RPMI8226 (cell line): ENCODE data around the gene MSL3B.
"Not testable (repeated sequence)": the region's sequence is repeated elsewhere in the genome, so short reads cannot be mapped to it uniquely, and the experiment has no call there.

Experiments used
- DNase-seq: peaks from one replicate; pipeline ENCODE4 v3.0.0-alpha.2; 2015

MSL3B gene

GRCh38 chr2:233867993-233868532 is at the start of gene MSL3B:
Gene MSL3B (minus strand): TSS chr2:233868386.
- DNase-seq: peak; percentile 61

GRCh38 chr2:233917116-233917515 is 48.9 kb upstream of the MSL3B start, which contains the start of gene TRPM8:
Gene TRPM8 (plus strand): TSS chr2:233917373. CDS start chr2:233926538, 9,165 bp downstream.
- DNase-seq: no peak

DNA sequence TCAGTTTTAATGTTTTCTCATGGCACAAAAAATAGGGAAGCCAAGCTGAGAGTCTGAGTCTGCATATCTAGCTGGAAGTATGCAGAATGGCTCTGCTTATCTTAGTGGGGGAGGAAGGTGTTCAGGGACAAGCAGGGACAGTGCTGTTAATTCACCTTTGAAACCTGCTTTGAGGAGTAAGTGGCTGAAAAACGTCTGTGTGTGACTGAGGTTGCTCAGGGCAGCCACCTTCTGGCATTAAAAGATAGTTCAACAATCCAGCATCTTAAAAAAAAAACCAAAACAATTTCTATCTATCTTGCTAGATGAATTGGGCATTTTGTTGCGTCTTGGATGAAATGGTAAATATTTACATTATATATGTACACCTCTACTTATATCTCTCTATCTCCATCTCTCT is 46.9 kb upstream of the MSL3B start:
- DNase-seq: peak; percentile 15

DNA sequence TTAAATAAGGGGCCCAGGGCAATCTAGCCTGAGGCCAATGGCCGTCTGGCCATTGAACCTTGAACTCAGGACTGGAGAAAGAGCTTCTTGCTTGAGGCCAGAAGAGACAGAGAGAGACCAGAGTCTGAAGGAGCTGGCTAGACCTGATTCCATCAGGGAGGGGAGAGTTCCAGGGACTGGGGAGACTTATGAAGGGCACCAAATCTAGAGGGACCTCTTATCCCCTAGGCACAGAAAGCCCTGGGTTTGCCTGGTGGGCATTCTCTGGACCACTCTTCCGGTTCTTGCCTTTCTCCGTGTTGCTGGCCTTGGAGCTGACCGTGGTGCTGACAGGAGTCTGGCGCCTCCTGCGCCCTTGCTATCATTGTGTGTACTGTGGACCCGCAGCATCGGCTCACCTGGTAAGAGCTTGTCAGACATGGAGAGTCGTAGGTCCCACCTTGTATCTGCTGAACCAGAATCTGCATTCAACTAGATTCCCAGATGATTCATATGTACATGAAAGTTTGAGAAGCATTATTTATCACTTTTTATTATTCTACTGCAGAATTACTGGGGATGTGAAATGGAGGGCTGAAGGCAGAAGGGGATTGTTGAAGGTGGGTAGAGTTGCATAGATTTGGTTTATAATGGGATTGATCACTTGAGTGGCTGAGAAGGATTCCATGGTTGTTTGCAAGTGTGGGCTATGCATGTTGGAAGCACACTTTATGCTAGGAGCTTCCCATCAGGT is 44.7 kb upstream of the MSL3B start:
- peak; percentile 31 for DNase-seq

- DNase-seq: no peak
These were observed 39.4 kb upstream of the MSL3B start for GRCh38 chr2:233907627-233908026.

GRCh38 chr2:233905945-233906344 is 37.8 kb upstream of the MSL3B start:
- DNase-seq: no peak

- no peak for DNase-seq
These were observed 33.7 kb upstream of the MSL3B start for GRCh38 chr2:233901884-233902283.

DNA sequence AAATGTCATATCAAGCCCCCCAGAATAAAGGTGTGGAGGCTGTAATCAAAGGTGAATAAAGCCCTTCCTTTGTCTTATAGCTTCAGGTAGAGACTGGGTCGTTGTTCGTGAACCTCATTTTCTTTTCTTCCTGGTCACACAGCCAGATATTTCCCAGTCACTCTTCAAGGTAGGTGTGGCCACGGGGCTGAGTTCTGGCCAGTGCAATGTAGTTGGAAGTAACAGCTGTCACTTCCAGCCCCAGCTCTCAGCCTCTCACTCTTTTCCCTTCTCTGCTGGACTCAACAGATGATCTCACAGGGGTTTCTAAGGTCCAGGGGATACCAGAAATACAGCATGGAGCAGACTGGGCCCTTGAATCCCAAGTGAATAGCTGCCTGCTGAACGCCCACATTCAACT is 33.2 kb upstream of the MSL3B start:
- no peak for DNase-seq

DNA sequence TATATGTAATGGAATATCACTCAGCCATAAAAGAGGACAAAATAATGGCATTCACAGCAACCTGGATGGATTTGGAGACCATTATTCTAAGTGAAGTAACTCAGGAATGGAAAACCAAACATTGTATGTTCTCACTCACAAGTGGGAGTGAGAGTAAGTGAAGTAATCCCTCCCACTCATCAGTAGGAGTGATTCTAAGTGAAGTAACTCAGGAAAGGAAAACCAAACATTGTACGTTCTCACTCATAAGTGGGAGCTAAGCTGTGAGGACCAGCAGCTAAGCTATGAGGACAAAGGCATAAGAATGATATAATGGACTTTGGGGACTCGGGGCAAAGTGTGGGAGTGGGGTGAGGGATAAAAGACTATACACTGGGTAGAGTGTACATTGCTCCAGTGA is 28.1 kb upstream of the MSL3B start:
- not testable (repeated sequence) for DNase-seq

DNA sequence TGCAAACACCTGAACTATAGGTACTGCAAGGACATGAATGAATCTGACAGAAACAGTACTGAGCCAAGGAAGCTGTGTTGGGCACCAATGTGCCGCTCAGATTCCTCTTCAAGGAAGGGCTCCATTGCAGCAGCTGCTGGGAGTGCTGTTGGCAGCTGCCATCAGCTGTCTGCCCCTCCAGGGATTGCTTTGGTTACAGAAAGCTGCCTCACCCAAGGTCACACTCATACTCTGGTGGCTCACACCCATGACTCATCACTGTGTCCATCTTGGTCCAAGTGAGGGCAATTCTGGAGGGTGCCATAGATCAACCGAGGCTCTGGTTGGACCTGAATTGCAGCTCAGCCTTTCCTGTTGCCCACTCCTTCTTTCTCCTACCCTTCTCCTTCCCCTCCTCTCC is 24.6 kb upstream of the MSL3B start:
- no peak for DNase-seq

- DNase-seq: no peak
These were observed 14.2 kb upstream of the MSL3B start for GRCh38 chr2:233882353-233882752.

DNA sequence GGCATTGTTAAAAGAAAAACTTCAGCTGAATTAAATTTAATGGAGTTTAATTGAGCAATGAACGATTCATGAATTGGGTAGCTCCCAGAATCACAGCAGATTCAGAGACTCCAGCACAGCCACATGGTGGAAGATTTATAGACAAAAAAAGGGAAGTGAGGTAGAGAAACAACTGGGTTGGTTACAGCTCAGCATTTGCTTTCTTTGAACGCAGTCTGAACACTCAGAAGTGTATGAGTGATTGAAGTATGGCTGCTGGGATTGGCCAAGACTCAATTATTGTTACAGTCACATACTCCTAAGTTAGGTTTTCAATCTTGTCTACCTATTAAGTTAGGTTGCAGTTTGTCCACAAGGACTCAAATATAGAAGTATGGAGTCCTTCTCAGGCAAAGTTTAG is 3.9 kb upstream of the MSL3B start:
- DNase-seq: peak; percentile 32

- no peak for DNase-seq
These were observed 3.2 kb upstream of the MSL3B start for GRCh38 chr2:233871432-233871831.

GRCh38 chr2:233866479-233866878 is 1.7 kb downstream of the MSL3B start:
- no peak for DNase-seq

- peak; percentile 4 for DNase-seq
These were observed 2.3 kb downstream of the MSL3B start for GRCh38 chr2:233865838-233866237.

DNA sequence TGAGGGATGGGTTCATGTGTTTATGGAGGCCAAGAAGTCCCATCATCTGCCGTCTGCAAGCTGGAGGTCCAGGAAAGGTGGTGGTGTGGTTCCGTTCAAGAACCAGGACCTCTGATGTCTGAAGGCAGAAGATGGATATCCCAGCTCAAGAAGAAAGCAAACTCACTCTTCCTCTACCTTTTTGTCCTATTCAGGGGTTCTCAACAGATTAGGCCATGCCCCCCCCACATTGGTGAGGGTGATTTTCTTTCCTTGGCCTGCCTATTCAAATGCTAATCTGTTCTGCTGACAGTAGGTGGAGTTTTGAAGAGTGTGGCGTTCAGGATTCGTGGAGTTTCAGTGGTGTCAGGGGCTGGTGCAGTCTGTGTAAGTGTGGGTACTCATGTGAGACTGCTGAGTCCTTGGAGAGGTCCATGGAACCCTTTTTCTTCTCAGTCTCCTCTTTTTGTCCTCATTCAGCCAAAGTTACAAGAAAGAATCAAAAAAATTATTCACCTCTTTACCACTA is 5.9 kb downstream of the MSL3B start:
- DNase-seq: no peak

- no peak for DNase-seq
These were observed 9.9 kb downstream of the MSL3B start for GRCh38 chr2:233858331-233858730.

- peak; percentile 38 for DNase-seq
These were observed 10.6 kb downstream of the MSL3B start for GRCh38 chr2:233857511-233858141.

DNA sequence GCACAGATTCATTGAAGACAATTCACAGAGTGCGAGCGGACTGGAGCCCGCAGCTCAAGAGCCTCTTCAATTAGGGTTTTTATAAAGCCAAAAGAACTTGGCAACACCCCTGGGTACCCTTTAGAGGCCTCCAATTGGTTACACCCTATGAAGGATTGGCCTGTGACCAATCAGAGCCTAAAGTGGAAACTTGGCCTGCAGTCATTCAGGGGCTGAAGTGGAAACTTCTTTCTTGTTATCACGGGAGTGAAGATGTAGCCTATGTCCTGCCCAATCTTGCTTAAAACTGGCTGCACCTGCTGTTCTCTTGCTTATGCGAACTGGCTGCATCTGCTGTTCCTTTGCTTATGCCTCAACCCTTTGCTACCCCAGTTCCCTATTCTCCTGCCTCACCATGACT is 12.0 kb downstream of the MSL3B start:
- DNase-seq: no peak

DNA sequence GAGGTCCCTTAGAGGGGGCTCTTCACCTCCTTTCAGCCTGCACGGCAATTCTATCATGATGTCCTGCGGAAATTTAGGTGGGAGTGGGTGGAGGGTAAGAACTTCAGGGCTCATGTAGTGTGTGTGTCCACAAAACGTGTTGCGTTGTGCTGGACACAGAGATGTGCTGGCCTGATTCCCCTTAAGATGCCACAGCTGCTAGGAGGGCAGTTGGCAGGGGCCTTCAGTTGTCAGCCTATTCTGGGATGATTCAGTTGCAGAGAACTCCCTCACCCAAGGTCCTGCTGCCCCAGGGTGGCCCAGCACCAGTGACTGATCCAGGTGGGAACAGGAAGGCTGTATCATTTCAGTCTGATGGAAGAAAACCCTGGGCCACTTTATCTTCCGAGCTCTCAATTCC is 12.8 kb downstream of the MSL3B start:
- DNase-seq: no peak

- DNase-seq: peak; percentile 93
These were observed 13.8 kb downstream of the MSL3B start, which contains the start of gene HJURP for GRCh38 chr2:233854241-233854981. Gene HJURP (minus strand): TSS chr2:233854535. CDS start chr2:233854500, 35 bp downstream.

GRCh38 chr2:233853883-233854240 is 14.3 kb downstream of the MSL3B start:
- no peak for DNase-seq

DNA sequence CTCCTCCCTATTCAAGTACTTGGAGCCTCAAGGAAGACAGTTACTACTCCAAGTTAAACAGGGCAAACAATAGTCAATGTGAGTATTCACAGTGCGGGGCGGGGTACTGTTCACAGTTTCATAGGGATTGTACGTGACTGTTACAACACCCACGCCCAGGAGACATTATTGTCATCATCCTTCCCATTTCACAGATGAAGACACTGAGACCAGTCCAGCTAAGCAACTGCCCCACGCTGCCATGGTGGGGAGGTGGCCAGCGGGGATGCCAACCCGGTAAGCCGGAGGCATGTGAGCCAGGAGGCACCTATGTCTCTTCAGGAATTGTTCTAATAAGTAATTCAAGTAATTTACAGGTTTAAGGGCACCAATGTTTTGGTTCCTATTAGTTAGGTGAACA is 14.8 kb downstream of the MSL3B start:
- DNase-seq: no peak
